Astrocyte of the spinal cord (primary cell): ENCODE measurements around the gene RIPK1.
A peak's percentile ranks its signal among the peaks of the same experiment; 100 is the strongest.
"Not testable (repeated sequence)": the region's sequence is repeated elsewhere in the genome, so short reads cannot be mapped to it uniquely, and the experiment has no call there.

ENCODE experiments used
- DNase-seq: peaks from one replicate; pipeline ENCODE4 v3.0.0; 2011; ENCODE audit warnings: low read depth, low spot score
- H3K4me3 ChIP-seq: 2 replicates; pipeline ENCODE4 v1.5.1; 2011; ENCODE audit warnings: low read depth, mild to moderate bottlenecking, low read length, moderate library complexity
- in situ Hi-C: cut with HindIII; loops from 2 replicates; pipeline ENCODE4 v1.10.0; 2017; ENCODE audit warnings: low sequenced_read_pairs
- TF ChIP-seq, protein P1 (sequence below): IDR thresholded peaks from 2 replicates; pipeline ENCODE4 v1.5.1; 2012; ENCODE audit warnings: low read depth, mild to moderate bottlenecking, low read length, inconsistent platforms

Gene RIPK1

DNA sequence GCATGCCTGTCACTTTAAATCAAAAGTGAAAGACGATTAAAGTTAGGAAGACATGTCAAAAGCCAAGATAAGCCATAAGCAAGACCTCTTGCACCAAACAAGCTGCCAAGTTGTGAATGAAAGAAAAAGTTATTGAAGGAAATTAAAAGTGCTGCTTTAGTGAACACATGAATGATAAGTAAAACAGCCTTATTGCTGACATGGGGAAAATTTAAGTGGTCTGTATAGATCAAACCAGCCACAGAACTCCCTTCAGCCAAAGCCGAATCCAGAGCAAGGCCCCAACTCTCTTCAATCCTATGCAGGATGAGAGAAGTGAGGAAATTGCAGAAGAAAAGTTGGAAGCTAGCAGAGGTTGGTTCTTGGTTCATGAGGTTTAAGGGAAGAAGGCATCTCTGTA lies 9.3 kb upstream of the RIPK1 start:
- no peak for DNase-seq
- TF ChIP-seq, protein P1, sequence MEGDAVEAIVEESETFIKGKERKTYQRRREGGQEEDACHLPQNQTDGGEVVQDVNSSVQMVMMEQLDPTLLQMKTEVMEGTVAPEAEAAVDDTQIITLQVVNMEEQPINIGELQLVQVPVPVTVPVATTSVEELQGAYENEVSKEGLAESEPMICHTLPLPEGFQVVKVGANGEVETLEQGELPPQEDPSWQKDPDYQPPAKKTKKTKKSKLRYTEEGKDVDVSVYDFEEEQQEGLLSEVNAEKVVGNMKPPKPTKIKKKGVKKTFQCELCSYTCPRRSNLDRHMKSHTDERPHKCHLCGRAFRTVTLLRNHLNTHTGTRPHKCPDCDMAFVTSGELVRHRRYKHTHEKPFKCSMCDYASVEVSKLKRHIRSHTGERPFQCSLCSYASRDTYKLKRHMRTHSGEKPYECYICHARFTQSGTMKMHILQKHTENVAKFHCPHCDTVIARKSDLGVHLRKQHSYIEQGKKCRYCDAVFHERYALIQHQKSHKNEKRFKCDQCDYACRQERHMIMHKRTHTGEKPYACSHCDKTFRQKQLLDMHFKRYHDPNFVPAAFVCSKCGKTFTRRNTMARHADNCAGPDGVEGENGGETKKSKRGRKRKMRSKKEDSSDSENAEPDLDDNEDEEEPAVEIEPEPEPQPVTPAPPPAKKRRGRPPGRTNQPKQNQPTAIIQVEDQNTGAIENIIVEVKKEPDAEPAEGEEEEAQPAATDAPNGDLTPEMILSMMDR = no peak
- in situ Hi-C loops = no loop called here
- H3K4me3 ChIP-seq = no peak overlapping the region

DNA sequence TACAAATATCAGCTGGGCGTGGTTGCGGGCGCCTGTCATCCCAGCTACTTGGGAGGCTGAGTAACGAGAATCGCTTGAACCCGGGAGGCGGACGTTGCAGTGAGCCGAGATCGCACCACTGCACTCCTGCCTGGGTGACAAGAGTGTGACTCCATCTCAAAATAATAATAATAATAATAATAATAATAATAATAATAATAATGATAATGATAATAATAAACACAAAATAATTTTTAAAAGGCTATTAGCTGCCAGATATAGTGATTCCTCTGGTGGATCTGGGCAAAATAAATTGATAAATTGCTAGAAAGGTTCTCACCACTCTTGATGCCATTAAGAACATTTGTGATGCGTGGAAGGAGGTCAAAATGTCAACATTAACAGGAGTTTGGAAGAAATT lies 8.2 kb upstream of the RIPK1 start:
- DNase-seq, in situ Hi-C loops, H3K4me3 ChIP-seq: not testable (repeated sequence)

DNA sequence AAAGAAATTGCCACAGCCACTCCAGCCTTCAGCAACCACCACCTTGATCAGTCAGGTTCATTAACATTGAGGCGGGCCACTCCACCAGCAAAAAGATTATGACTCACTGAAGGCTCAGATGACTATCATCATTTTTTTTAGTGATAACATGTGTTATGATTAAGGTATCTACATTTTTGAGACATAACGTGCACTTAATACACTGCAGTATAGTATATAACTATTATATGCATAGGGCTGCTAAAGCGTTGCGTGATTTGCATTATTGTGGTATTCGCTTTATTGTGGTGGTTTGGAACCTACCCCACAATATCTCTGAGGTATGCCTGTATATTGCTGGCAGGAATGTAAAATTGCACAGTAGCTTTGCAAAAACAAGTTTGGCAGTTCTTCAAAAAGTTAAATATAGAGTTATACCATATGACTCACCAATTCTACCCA lies 6.8 kb upstream of the RIPK1 start:
- in situ Hi-C loops = no loop called here
- TF ChIP-seq, protein P1 = peak; percentile 28
- no peak overlapping the region for H3K4me3 ChIP-seq
- DNase-seq = peak; percentile 74

DNA sequence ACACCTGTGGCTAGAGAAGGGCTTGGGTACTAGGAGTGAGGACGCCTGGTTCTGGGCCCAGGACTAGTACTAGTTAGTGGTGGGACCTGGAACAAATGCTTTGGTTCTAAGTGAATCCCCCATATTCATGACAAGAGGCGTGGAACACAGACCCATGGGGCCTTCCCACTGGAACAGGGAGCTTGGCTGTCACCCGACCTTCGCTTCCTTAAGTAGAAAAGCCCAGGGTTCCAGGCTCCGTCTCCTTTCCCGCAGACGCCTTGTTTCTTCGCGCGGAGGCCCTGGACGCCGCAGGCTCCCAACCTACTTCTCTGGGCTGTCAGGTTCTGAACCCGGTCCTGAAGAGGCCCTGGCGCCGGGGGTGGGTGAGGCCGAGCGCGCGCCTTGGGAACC lies 5.0 kb upstream of the RIPK1 start:
- in situ Hi-C loops, DNase-seq: not testable (repeated sequence)
- H3K4me3 ChIP-seq = peak overlapping the region; percentile 13

DNA sequence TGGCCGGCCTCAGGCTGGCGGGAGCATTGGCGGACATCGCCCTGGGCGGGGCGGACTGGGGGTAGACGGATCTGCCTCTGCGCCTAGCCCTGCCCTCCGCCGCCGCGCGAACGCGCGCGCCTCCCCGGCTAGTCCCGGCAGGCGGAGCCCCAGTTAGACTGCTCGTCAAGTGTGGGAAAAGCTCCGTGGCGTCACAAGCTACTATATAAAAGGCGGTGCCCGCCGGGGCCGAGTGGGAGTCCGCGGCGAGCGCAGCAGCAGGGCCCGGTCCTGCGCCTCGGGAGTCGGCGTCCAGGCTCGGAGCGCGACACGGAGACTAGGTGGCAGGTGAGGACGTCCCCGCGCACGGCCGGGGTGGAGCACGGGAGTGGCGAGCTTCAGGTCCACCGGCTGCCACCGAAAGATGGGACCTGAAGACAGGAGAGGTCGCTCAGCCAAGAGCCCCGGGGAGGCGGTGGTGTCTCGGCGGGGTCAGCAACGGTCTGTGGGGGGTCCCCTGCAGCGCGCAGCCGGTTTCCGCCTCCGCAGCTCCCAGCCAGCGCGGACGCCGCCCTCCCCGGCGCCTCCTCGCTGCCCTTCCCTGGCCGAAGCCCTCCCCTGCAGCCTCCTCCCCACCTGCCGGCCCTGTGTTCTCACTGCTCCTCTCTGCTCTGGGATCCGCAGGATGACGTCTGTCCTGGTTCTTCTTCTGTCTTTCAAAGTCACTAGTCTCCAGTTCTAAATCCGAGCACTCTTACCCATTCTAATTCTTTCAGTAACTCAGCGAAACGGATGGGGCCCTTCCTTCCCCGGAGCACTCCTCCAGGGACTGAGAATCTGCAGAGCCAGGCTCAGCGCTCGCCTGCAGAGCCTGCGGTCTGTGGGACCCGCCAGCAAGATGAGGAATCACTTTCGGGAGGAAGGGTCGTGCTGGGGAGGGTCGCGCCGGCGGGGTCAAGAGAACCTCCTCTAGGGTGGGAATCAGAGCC lies 4.3 kb upstream of the RIPK1 start:
- TF ChIP-seq, protein P1 = no peak
- DNase-seq = peak; percentile 89
- peak overlapping the region; percentile 61 for H3K4me3 ChIP-seq
- in situ Hi-C loops = no loop called here

DNA sequence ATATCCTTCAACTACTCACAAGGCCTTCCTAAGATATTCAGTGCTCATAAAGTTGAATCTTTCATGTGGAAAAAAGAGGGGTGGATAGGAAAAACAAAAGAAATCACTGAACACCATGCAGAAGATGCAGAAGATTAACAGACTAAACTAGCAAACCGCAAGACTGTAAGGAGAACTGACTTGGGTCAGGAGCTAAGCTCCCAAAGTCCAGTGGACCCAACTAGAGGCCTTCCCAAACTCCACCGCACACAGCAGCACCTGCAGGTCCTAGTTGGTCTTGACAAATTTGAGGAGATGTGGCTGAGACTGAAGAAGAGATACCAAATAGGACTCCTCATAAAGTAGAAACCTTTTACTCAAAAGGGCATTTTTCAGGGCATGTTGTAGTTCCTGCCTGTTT lies 3.3 kb downstream of the RIPK1 start:
- no peak overlapping the region for H3K4me3 ChIP-seq
- no peak for DNase-seq
- TF ChIP-seq, protein P1 = no peak
- in situ Hi-C loops = no loop called here

DNA sequence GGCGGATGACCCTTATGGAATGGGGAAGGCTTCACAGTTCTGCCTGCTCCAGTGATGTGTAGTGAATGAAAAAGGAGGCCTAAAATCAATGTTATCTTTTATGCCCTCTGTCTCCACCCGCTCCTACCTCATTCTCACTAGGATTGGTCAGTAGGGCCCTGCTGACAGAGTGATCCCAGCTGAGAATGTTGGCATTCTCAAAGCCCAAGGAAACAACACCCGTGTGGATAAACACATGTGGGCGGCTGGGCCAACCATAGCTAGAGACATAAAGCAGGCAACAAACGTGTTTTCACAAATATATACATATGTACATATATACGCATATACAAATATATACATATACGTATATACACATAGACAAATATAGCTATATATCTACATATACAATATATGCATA lies 4.5 kb downstream of the RIPK1 start:
- in situ Hi-C loops = no loop called here
- no peak overlapping the region for H3K4me3 ChIP-seq
- TF ChIP-seq, protein P1 = no peak
- no peak for DNase-seq

DNA sequence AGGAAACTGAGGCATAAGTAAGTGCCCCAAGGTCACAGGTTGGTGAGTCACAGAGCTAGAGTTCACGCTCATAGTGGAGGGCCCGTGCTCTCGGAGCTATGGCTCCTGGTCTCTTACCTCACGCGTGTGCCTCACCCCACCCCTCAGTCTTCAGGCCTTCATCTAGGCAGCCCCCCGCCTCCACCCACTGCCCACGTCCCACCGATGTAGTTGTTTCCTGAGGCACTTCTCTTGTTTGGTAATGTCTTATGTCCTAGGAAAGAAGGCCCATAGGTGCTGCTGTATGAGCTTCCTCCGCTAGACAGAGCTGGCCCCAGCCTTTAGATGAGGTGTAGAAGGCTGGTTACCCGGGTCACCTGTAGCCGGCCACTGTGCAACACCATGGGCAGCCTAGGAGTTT lies 5.1 kb downstream of the RIPK1 start:
- in situ Hi-C loops = no loop called here
- TF ChIP-seq, protein P1 = no peak
- H3K4me3 ChIP-seq = no peak overlapping the region
- no peak for DNase-seq
